Measurements from ENCODE around the gene SLC6A12. TPM values are rescaled to one million over a fixed set of nuclear protein-coding genes. Genes with fewer than 3 reads are reported as not detected.

The SLC6A12 gene
- total RNA-seq, 2 experiments from 2014 or later = not detected

DNA sequence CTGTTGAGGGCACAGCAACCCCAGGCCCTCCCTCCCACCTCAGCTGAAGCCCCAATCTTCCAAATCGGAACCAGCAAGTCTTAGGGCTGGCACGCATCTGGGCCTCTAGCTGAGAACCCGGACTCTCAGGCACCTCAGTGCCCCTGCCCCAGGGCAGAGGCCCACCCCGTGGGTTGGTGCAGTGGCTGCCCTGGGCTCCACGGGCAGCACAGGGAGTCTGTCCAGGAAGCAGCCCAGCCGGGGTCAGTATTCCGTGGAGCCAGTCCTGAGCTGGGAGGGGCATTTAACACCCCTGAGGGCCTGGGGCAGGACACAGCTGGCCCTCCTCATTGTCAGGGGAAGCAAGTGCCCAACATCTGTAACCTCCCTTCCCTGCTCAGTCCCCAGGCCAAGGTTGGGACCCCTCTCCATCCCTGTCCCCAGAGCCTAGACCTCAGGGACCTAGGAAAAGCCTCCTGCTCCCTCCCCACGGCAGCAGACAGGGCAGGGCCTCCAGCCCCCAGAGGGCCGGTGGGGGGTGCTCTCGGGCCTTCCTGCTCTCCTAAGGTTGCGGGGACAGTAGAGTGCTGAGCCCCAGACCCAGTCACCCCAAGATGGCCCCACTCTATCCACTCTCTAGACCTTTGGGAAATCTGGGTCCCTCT lies 36.5 kb downstream of the SLC6A12 start:
- H3K4me1 Mint-ChIP-seq (ENCODE audit: low read depth) = no peaks in the 10 kb centered on the region
- no peaks in the 10 kb centered on the region for H3K9me3 Mint-ChIP-seq
- no peak overlapping the region for H3K4me3 Mint-ChIP-seq
- peaks cover 0 to 9% of the 10 kb centered on the region in 2 experiments for H3K9me3 ChIP-seq (ENCODE audit: control insufficient read depth in 1 of 2, insufficient read depth in 1 of 2, low read length in 2 of 2)
- POLR2A ChIA-PET = no interaction called here
- TF ChIP-seq, protein P1, sequence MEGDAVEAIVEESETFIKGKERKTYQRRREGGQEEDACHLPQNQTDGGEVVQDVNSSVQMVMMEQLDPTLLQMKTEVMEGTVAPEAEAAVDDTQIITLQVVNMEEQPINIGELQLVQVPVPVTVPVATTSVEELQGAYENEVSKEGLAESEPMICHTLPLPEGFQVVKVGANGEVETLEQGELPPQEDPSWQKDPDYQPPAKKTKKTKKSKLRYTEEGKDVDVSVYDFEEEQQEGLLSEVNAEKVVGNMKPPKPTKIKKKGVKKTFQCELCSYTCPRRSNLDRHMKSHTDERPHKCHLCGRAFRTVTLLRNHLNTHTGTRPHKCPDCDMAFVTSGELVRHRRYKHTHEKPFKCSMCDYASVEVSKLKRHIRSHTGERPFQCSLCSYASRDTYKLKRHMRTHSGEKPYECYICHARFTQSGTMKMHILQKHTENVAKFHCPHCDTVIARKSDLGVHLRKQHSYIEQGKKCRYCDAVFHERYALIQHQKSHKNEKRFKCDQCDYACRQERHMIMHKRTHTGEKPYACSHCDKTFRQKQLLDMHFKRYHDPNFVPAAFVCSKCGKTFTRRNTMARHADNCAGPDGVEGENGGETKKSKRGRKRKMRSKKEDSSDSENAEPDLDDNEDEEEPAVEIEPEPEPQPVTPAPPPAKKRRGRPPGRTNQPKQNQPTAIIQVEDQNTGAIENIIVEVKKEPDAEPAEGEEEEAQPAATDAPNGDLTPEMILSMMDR (IDR thresholded peaks at IDR 0.05) = no peak
- no peak overlapping the region for H3K27ac Mint-ChIP-seq
- H3K36me3 Mint-ChIP-seq (ENCODE audit: low read depth) = no peaks in the 10 kb centered on the region
- peaks cover 17% of the 10 kb centered on the region for H3K27me3 Mint-ChIP-seq
- H3K27me3 ChIP-seq (ENCODE audit: control insufficient read depth in 1 of 2, insufficient read depth in 2 of 2, low read length in 2 of 2) = peaks cover 0 to 5% of the 10 kb centered on the region in 2 experiments
- no peak overlapping the region for H3K27ac ChIP-seq (ENCODE audit: low read depth in 1 of 2, low read length in 2 of 2)
- CTCF ChIA-PET = no interaction called here
- H3K4me1 ChIP-seq (ENCODE audit: insufficient read depth, low read length) = peaks cover 5% of the 10 kb centered on the region
- ATAC-seq (ENCODE audit: poor library complexity) (no peak), DNase-seq (no peak)
- intact Hi-C loops (cut with DNase I, micrococcal nuclease) = no loop called here
- no peaks in the 10 kb centered on the region for H3K36me3 ChIP-seq (ENCODE audit: insufficient read depth, low read length)
- H3K4me3 ChIP-seq (ENCODE audit: low read length) = no peak overlapping the region

DNA sequence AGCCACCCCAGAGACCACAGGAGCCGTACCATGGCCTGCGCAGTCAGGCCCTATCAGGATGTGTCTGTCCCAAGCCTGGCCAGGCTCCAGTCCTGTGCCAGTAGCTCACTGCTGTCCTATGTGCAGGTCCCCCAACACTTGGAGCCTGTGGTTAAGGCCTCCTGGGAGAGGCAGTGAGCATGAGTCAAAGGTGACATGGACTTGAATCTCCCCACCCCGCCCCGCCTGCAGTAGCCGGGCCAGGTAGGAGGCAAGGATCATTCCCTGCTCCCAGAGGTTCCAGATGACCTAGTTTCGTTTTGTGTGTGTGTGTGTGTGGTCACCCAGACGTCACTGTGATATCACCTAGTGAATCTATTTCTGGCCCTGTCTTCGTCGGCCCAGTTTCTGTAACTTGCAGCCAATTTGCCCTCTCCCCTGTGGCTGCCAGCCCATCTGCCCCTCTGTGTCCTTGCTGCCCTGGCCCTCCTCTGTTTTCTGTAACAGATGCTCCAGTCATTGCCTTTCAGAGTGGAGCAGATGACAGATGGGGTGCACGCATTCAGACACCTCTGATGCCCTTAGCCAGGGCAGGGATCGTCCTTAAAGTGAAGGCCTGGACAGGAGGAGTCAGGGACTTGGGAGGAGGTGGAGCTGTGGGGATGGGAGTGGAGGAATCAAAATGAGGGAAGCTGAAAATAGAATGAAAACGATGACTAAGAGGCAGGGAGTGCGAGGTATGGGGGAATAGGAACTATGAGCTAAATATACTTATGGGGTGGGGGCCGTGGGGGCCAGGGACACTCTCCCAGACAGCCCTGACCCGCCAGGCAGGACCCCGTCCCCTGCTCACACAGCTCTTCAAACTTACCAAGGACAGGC lies 37.4 kb downstream of the SLC6A12 start:
- Histone ChIP-seq H3K4me3 (ENCODE audit: low read length) (no peak overlapping the region), H3K9me3 (ENCODE audit: control insufficient read depth in 1 of 2, insufficient read depth in 1 of 2, low read length in 2 of 2) (peaks cover 0 to 9% of the 10 kb centered on the region in 2 experiments), H3K36me3 (ENCODE audit: insufficient read depth, low read length) (no peaks in the 10 kb centered on the region), H3K27me3 (ENCODE audit: control insufficient read depth in 1 of 2, insufficient read depth in 2 of 2, low read length in 2 of 2) (peaks cover 0 to 10% of the 10 kb centered on the region in 2 experiments), H3K27ac (ENCODE audit: low read depth in 1 of 2, low read length in 2 of 2) (no peak overlapping the region), H3K4me1 (ENCODE audit: insufficient read depth, low read length) (peaks cover 5% of the 10 kb centered on the region)
- Mint-ChIP-seq H3K4me3 (no peak overlapping the region), H3K27me3 (peaks cover 17% of the 10 kb centered on the region), H3K27ac (no peak overlapping the region), H3K9me3 (no peaks in the 10 kb centered on the region), H3K36me3 (ENCODE audit: low read depth) (no peaks in the 10 kb centered on the region), H3K4me1 (ENCODE audit: low read depth) (no peaks in the 10 kb centered on the region)
- ChIA-PET CTCF (no interaction called here), POLR2A (no interaction called here)
- DNase-seq = no peak
- TF ChIP-seq, protein P1 (IDR thresholded peaks at IDR 0.05) = no peak
- intact Hi-C loops (cut with DNase I, micrococcal nuclease) = no loop called here
- no peak for ATAC-seq (ENCODE audit: poor library complexity)

DNA sequence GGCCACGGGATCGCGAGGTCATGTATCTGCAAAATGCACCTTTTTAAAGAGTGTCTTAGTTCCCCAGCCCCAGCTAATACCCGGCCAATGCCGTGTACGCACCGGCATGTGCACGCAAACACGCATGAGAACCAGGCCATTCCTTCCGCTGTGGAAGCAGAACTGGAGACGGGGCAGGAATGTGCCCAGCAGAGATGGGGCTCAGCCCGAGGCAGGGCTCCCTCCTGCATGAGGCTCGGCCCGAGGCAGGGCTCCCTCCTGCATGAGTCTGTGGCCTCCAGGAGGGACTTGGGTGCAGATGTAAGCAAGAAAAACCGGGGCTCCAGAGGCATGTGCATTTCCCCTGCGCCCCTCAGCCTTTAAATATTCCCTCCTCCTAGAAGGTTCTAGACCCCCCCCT lies 38.2 kb downstream of the SLC6A12 start:
- H3K27me3 ChIP-seq (ENCODE audit: control insufficient read depth in 1 of 2, insufficient read depth in 2 of 2, low read length in 2 of 2) = peaks cover 0 to 10% of the 10 kb centered on the region in 2 experiments

More for the DNA sequence above, 38.2 kb downstream of the SLC6A12 start:
- H3K4me1 Mint-ChIP-seq (ENCODE audit: low read depth) = no peaks in the 10 kb centered on the region
- no peaks in the 10 kb centered on the region for H3K9me3 Mint-ChIP-seq
- H3K4me3 Mint-ChIP-seq = no peak overlapping the region
- no peaks in the 10 kb centered on the region for H3K36me3 Mint-ChIP-seq (ENCODE audit: low read depth)
- H3K27me3 Mint-ChIP-seq = peaks cover 22% of the 10 kb centered on the region
- peaks cover 0 to 9% of the 10 kb centered on the region in 2 experiments for H3K9me3 ChIP-seq (ENCODE audit: control insufficient read depth in 1 of 2, insufficient read depth in 1 of 2, low read length in 2 of 2)
- ATAC-seq (ENCODE audit: poor library complexity) (no peak), DNase-seq (no peak)
- ChIA-PET CTCF (no interaction called here), POLR2A (no interaction called here)
- no peak overlapping the region for H3K27ac ChIP-seq (ENCODE audit: low read depth in 1 of 2, low read length in 2 of 2)
- H3K4me1 ChIP-seq (ENCODE audit: insufficient read depth, low read length) = peaks cover 4% of the 10 kb centered on the region
- no peak overlapping the region for H3K27ac Mint-ChIP-seq
- intact Hi-C loops (cut with DNase I, micrococcal nuclease) = no loop called here
- H3K4me3 ChIP-seq (ENCODE audit: low read length) = no peak overlapping the region
- TF ChIP-seq, protein P1 (IDR thresholded peaks at IDR 0.05) = no peak
- H3K36me3 ChIP-seq (ENCODE audit: insufficient read depth, low read length) = no peaks in the 10 kb centered on the region
